ENCODE results near the gene LDLRAP1.

- TF ChIP-seq CTCF (conservative IDR thresholded peaks at IDR 0.05) = no peak
- no peak for TF ChIP-seq EZH2 (IDR thresholded peaks at IDR 0.05; ENCODE audit: low read depth)
Measured at GRCh38 chr1:25575191-25575590, 31.8 kb downstream of the LDLRAP1 start.

All from PC-9 (cell line).